Glomerular visceral epithelial cell (primary cell): Measurements from ENCODE around the gene SNTG2.

ENCODE experiments used
- DNase-seq: peaks from one replicate; pipeline ENCODE4 v3.0.0-alpha.2; 2016; ENCODE audit errors: extremely low spot score

The SNTG2 gene

GRCh38 chr2:1002350-1002749 is 51.7 kb downstream of the SNTG2 start:
- no peak for DNase-seq

- no peak for DNase-seq
Measured at GRCh38 chr2:1004398-1004797, 53.7 kb downstream of the SNTG2 start.

- no peak for DNase-seq
Measured at GRCh38 chr2:1010415-1010930, 59.8 kb downstream of the SNTG2 start.

GRCh38 chr2:1011006-1011405 is 60.4 kb downstream of the SNTG2 start:
- DNase-seq: no peak

- DNase-seq: no peak
Measured at GRCh38 chr2:1011985-1012384, 61.3 kb downstream of the SNTG2 start.

- DNase-seq: no peak
Measured at GRCh38 chr2:1014802-1015201, 64.2 kb downstream of the SNTG2 start.

GRCh38 chr2:1016500-1016899 is 65.9 kb downstream of the SNTG2 start:
- no peak for DNase-seq

- DNase-seq: no peak
Measured at GRCh38 chr2:1017827-1018226, 67.2 kb downstream of the SNTG2 start.

GRCh38 chr2:1020206-1020605 is 69.6 kb downstream of the SNTG2 start:
- no peak for DNase-seq

- DNase-seq: no peak
Measured at GRCh38 chr2:1022178-1022577, 71.5 kb downstream of the SNTG2 start.

GRCh38 chr2:1024981-1025380 is 74.3 kb downstream of the SNTG2 start:
- no peak for DNase-seq

- no peak for DNase-seq
Measured at GRCh38 chr2:1026141-1026540, 75.5 kb downstream of the SNTG2 start.

GRCh38 chr2:1028831-1029230 is 78.2 kb downstream of the SNTG2 start:
- no peak for DNase-seq

GRCh38 chr2:1032030-1032429 is 81.4 kb downstream of the SNTG2 start:
- DNase-seq: no peak

GRCh38 chr2:1033069-1033468 is 82.4 kb downstream of the SNTG2 start:
- DNase-seq: no peak

- no peak for DNase-seq
Measured at GRCh38 chr2:1037066-1037465, 86.4 kb downstream of the SNTG2 start.

- DNase-seq: no peak
Measured at GRCh38 chr2:1039549-1039948, 88.9 kb downstream of the SNTG2 start.

- no peak for DNase-seq
Measured at GRCh38 chr2:1041012-1041805, 90.6 kb downstream of the SNTG2 start.

- no peak for DNase-seq
Measured at GRCh38 chr2:1045109-1045508, 94.5 kb downstream of the SNTG2 start.

GRCh38 chr2:1046067-1046466 is 95.4 kb downstream of the SNTG2 start:
- DNase-seq: no peak

- peak; percentile 28 for DNase-seq
Measured at GRCh38 chr2:1047485-1047884, 96.8 kb downstream of the SNTG2 start.

- DNase-seq: no peak
Measured at GRCh38 chr2:1049691-1050090, 99.0 kb downstream of the SNTG2 start.

- peak; percentile 8 for DNase-seq
Measured at GRCh38 chr2:1051075-1051474, 100.4 kb downstream of the SNTG2 start.

GRCh38 chr2:1052771-1053191 is 102.1 kb downstream of the SNTG2 start:
- no peak for DNase-seq
